GM23338 (cell line): ENCODE results near the gene FRMD4A. TPM values are rescaled to one million over a fixed set of nuclear protein-coding genes. Genes with fewer than 3 reads are reported as not detected.

Experiments used
- ATAC-seq: fragments of 200-7000 bp; cut with Tn5 transposase; 3 replicates; pipeline ENCODE4 v1.9.1; 2020
- DNase-seq: peaks from one replicate; pipeline ENCODE4 v3.0.0-alpha.2; 2015; ENCODE audit warnings: low spot score
- H2AFZ ChIP-seq: fragments of 200-600 bp; sonication (generic); 2 replicates; pipeline ENCODE4 v1.8.0; 2016; ENCODE audit warnings: antibody characterized with exemption, mild to moderate bottlenecking, moderate library complexity
- H3F3A ChIP-seq: fragments of 200-600 bp; sonication (generic); replicated peaks from 2 replicates; pipeline ENCODE4 v1.8.0; 2017; ENCODE audit warnings: antibody characterized with exemption, mixed run types, low read depth
- H3K27ac ChIP-seq: fragments of 200-600 bp; sonication (generic); 2 replicates; pipeline ENCODE4 v1.6.1; 2016; ENCODE audit warnings: low read depth
- H3K27me3 ChIP-seq: fragments of 200-600 bp; sonication (generic); 2 replicates; pipeline ENCODE4 v1.8.0; 2016; ENCODE audit warnings: mild to moderate bottlenecking, mixed run types, moderate library complexity; ENCODE audit not compliant: insufficient read depth
- H3K36me3 ChIP-seq: fragments of 200-600 bp; sonication (generic); 2 replicates; pipeline ENCODE4 v1.8.0; 2016; ENCODE audit warnings: mild to moderate bottlenecking; ENCODE audit not compliant: insufficient read depth
- H3K4me1 ChIP-seq: fragments of 200-600 bp; sonication (generic); 2 replicates; pipeline ENCODE4 v1.8.0; 2016; ENCODE audit warnings: mild to moderate bottlenecking, moderate library complexity; ENCODE audit not compliant: insufficient read depth
- H3K4me2 ChIP-seq: fragments of 200-600 bp; sonication (generic); 2 replicates; pipeline ENCODE4 v1.7.1; 2017; ENCODE audit warnings: mixed run types
- H3K4me3 ChIP-seq: fragments of 200-600 bp; sonication (generic); 2 replicates; pipeline ENCODE4 v1.6.1; 2016; ENCODE audit warnings: mixed run types
- H3K79me2 ChIP-seq: fragments of 200-600 bp; sonication (generic); replicated peaks from 2 replicates; pipeline ENCODE4 v1.8.0; 2017; ENCODE audit warnings: mild to moderate bottlenecking; ENCODE audit not compliant: insufficient read depth
- H3K9me2 ChIP-seq: fragments of 200-600 bp; sonication (generic); 2 replicates; pipeline ENCODE4 v1.8.0; 2017; ENCODE audit not compliant: insufficient read depth
- H4K20me1 ChIP-seq: fragments of 200-600 bp; sonication (generic); replicated peaks from 2 replicates; pipeline ENCODE4 v1.8.0; 2017; ENCODE audit warnings: mild to moderate bottlenecking; ENCODE audit not compliant: insufficient read depth
- H3K27ac Mint-ChIP-seq: 2 replicates; pipeline ENCODE4 v1.8.0; 2020; ENCODE audit warnings: inconsistent platforms, mild to moderate bottlenecking, moderate library complexity, mixed read lengths
- H3K27me3 Mint-ChIP-seq: 3 replicates; pipeline ENCODE4 v1.8.0; 2022; ENCODE audit warnings: low read depth, mild to moderate bottlenecking, moderate library complexity, mixed read lengths, inconsistent platforms; ENCODE audit not compliant: insufficient read depth, poor library complexity
- H3K36me3 Mint-ChIP-seq: 3 replicates; pipeline ENCODE4 v1.8.0; 2021; ENCODE audit warnings: low read depth, mild to moderate bottlenecking, inconsistent platforms, moderate library complexity, mixed read lengths
- H3K4me1 Mint-ChIP-seq: 3 replicates; pipeline ENCODE4 v1.8.0; 2020; ENCODE audit warnings: mild to moderate bottlenecking, inconsistent platforms, mixed read lengths
- H3K4me3 Mint-ChIP-seq: 3 replicates; pipeline ENCODE4 v1.8.0; 2021; ENCODE audit warnings: moderate library complexity, mild to moderate bottlenecking, inconsistent platforms, mixed read lengths
- H3K9me3 Mint-ChIP-seq: 3 replicates; pipeline ENCODE4 v1.8.0; 2020; ENCODE audit warnings: moderate library complexity, mild to moderate bottlenecking, inconsistent platforms, mixed read lengths
- CREB1 ChIP-seq: fragments of 250-450 bp; sonication (Bioruptor Pico); IDR thresholded peaks from 2 replicates; pipeline ENCODE4 v1.5.0; 2020; ENCODE audit warnings: low read depth, mild to moderate bottlenecking, moderate library complexity
- CTCF ChIP-seq, 2 experiments: fragments of 200-600 bp in 1 of 2; sonication (generic) in 1 of 2; conservative IDR thresholded peaks; 2 replicates each; pipeline versions ENCODE4 v1.5.1 to v1.6.1; 2016 to 2017; ENCODE audit warnings: antibody characterized with exemption in 2 of 2, low read depth in 2 of 2, mild to moderate bottlenecking in 2 of 2, moderate library complexity in 1 of 2
- ETS1 ChIP-seq: IDR thresholded peaks from 2 replicates; pipeline ENCODE4 v1.6.1; 2016; ENCODE audit warnings: antibody characterized with exemption
- EZH2 ChIP-seq: fragments of 200-600 bp; sonication (generic); IDR thresholded peaks from one replicate; pipeline ENCODE4 v1.8.0; 2017; ENCODE audit warnings: antibody characterized with exemption, mild to moderate bottlenecking, low read depth; ENCODE audit not compliant: unreplicated experiment
- EZH2phosphoT487 ChIP-seq: fragments of 200-600 bp; sonication (generic); IDR thresholded peaks from one replicate; pipeline ENCODE4 v1.8.1; 2018; ENCODE audit warnings: antibody characterized with exemption; ENCODE audit not compliant: unreplicated experiment
- JUNB ChIP-seq: IDR thresholded peaks from one replicate; pipeline ENCODE4 v1.6.1; 2016; ENCODE audit warnings: antibody characterized with exemption; ENCODE audit not compliant: unreplicated experiment
- NANOG ChIP-seq: IDR thresholded peaks from 2 replicates; pipeline ENCODE4 v1.6.1; 2016; ENCODE audit warnings: antibody characterized with exemption, borderline replicate concordance
- STAT1 ChIP-seq: IDR thresholded peaks from one replicate; pipeline ENCODE4 v1.6.1; 2016; ENCODE audit warnings: antibody characterized with exemption; ENCODE audit not compliant: unreplicated experiment
- ZNF114 ChIP-seq: fragments of 250-450 bp; sonication (Bioruptor Pico); IDR thresholded peaks from 2 replicates; pipeline ENCODE4 v1.5.0; 2020; ENCODE audit warnings: mild to moderate bottlenecking, moderate library complexity
- ZNF462 ChIP-seq: fragments of 250-450 bp; sonication (Bioruptor Pico); IDR thresholded peaks from 2 replicates; pipeline ENCODE4 v1.5.0; 2020; ENCODE audit warnings: mild to moderate bottlenecking, moderate library complexity
- polyA plus RNA-seq: library from polyadenylated mRNA; unstranded; fragments of >200 nt; fragmentation: Nextera tagmentation; extraction: Ambion mirVana; gene quantifications from 2 replicates; pipeline ENCODE4 v1.2.1, GENCODE V29; 2016
- total RNA-seq: library from RNA; depleted of rRNA; stranded (reverse); fragments of >200 nt; shearing (Covaris generic); gene quantifications from 2 replicates; pipeline ENCODE4 v1.2.3, GENCODE V29; 2014

Gene FRMD4A
- total and polyA plus RNA-seq, 2 experiments from 2014 or later: 14.0 to 20.1 TPM

GRCh38 chr10:13961097-13961496 is 369.6 kb downstream of the FRMD4A start (continued):
- no peak for TF ChIP-seq ZNF462 (CRISPR knock-in tag)
- TF ChIP-seq CREB1 (CRISPR knock-in tag): no peak
- no peak for TF ChIP-seq STAT1
- no peak for TF ChIP-seq ZNF114 (CRISPR knock-in tag)
- TF ChIP-seq CTCF (conservative IDR thresholded peaks at IDR 0.05; ENCODE audit: low read depth in 2 of 2): no peak
- no peak for TF ChIP-seq NANOG

GRCh38 chr10:13960603-13961002 is 370.1 kb downstream of the FRMD4A start:
- Histone ChIP-seq H3K27ac (no peak overlapping the region), H3K4me3 (no peak overlapping the region), H3K79me2 (no peaks in the 10 kb centered on the region), H2AFZ (no peak overlapping the region), H3F3A (no peaks in the 10 kb centered on the region), H3K9me2 (no peaks in the 10 kb centered on the region), H3K4me1 (peaks cover 3% of the 10 kb centered on the region; the same call in 1 of the 2 replicates), H3K4me2 (no peak overlapping the region), H3K36me3 (no peaks in the 10 kb centered on the region), H4K20me1 (no peaks in the 10 kb centered on the region), H3K27me3 (no peaks in the 10 kb centered on the region)
- DNase-seq (no peak), ATAC-seq (no peak)
- Mint-ChIP-seq H3K9me3 (no peaks in the 10 kb centered on the region), H3K4me3 (no peak overlapping the region), H3K27me3 (peaks cover 3% of the 10 kb centered on the region), H3K4me1 (peaks cover 40% of the 10 kb centered on the region), H3K27ac (no peak overlapping the region), H3K36me3 (no peaks in the 10 kb centered on the region)
- no peak for TF ChIP-seq EZH2phosphoT487
- TF ChIP-seq JUNB: no peak
- TF ChIP-seq ZNF114 (CRISPR knock-in tag): no peak
- no peak for TF ChIP-seq EZH2
- TF ChIP-seq ETS1: no peak
